Gastrocnemius medialis (tissue), 4 donors: ENCODE data around the gene CMTM7. TPM values are rescaled to one million over a fixed set of nuclear protein-coding genes. Genes with fewer than 3 reads are reported as not detected.

Experiments
- ATAC-seq, 2 donors: fragments of 150-250 bp; one replicate each; pipeline ENCODE4 v1.9.1; 2016
- DNase-seq, 2 donors: peaks; one replicate each; pipeline ENCODE4 v3.0.0-alpha.2; 2019
- H3K27ac ChIP-seq, 4 donors: fragments of 200-600 bp; sonication (generic); 1 replicate in 1 of 4; 2 replicates in 3 of 4; pipeline ENCODE4 v1.5.1; 2016 to 2018; ENCODE audit warnings: mild to moderate bottlenecking in 2 of 4, moderate library complexity in 1 of 4
- H3K27me3 ChIP-seq, 3 donors: fragments of 200-600 bp; sonication (generic) in 2 of 3; 1 replicate in 1 of 3; 2 replicates in 2 of 3; pipeline versions ENCODE4 v1.5.1 to v1.6.0; 2016 to 2019; ENCODE audit warnings: mild to moderate bottlenecking in 1 of 3, moderate library complexity in 1 of 3
- H3K36me3 ChIP-seq, 2 donors: fragments of 200-600 bp; sonication (generic) in 1 of 2; one replicate each; pipeline ENCODE4 v1.5.1; 2017 to 2018
- H3K4me1 ChIP-seq, 2 donors: fragments of 200-600 bp; sonication (generic) in 1 of 2; one replicate each; pipeline ENCODE4 v1.5.1; 2016 to 2017; ENCODE audit warnings: mild to moderate bottlenecking in 2 of 2
- H3K4me3 ChIP-seq, 4 donors: fragments of 200-600 bp; sonication (generic) in 3 of 4; 1 replicate in 1 of 4; 2 replicates in 3 of 4; pipeline ENCODE4 v1.5.1; 2016 to 2019; ENCODE audit warnings: mild to moderate bottlenecking in 2 of 4
- H3K9me3 ChIP-seq, 3 donors: fragments of 200-600 bp; sonication (generic) in 2 of 3; 1 replicate in 1 of 3; 2 replicates in 2 of 3; pipeline ENCODE4 v1.5.1; 2016 to 2019
- POLR2A ChIP-seq, 2 donors: fragments of 450-650 bp; IDR thresholded peaks; one replicate each; pipeline ENCODE4 v1.6.1; 2017; ENCODE audit warnings: antibody characterized with exemption in 2 of 2, mild to moderate bottlenecking in 2 of 2, moderate library complexity in 2 of 2
- in situ Hi-C, 4 donors: fragments of 200-750 bp; cut with MboI; loops; one replicate each; pipeline versions ENCODE4 v1.15.0 to v1.8.0; 2017; ENCODE audit warnings: low sequenced_read_pairs in 4 of 4
- intact Hi-C: fragments of 100-400 bp; cut with DNase I; formaldehyde crosslinking; loops from one replicate; pipeline ENCODE4 v1.15.1; 2023; ENCODE audit warnings: low total_unique reads
- total RNA-seq, 4 donors: library from RNA; depleted of rRNA; stranded (reverse); fragments of >200 nt; gene quantifications; one replicate each; pipeline versions ENCODE4 v1.1.0 to v1.2.3, GENCODE V29; 2016
- TF ChIP-seq, protein P1 (sequence below), 5 experiments: fragments of 450-650 bp in 3 of 5; fragments of 200-600 bp in 2 of 5; sonication (generic) in 2 of 5; IDR thresholded peaks in 4 of 5; conservative IDR thresholded peaks in 1 of 5; 1 replicate in 4 of 5; 2 replicates in 1 of 5; pipeline ENCODE4 v1.5.1; 2016 to 2019; ENCODE audit warnings: antibody characterized with exemption in 5 of 5, mild to moderate bottlenecking in 3 of 5, moderate library complexity in 3 of 5

The CMTM7 gene
- total RNA-seq, 4 donors from 2014 or later, result 1.1 to 3.3 (median 1.7) TPM

DNA sequence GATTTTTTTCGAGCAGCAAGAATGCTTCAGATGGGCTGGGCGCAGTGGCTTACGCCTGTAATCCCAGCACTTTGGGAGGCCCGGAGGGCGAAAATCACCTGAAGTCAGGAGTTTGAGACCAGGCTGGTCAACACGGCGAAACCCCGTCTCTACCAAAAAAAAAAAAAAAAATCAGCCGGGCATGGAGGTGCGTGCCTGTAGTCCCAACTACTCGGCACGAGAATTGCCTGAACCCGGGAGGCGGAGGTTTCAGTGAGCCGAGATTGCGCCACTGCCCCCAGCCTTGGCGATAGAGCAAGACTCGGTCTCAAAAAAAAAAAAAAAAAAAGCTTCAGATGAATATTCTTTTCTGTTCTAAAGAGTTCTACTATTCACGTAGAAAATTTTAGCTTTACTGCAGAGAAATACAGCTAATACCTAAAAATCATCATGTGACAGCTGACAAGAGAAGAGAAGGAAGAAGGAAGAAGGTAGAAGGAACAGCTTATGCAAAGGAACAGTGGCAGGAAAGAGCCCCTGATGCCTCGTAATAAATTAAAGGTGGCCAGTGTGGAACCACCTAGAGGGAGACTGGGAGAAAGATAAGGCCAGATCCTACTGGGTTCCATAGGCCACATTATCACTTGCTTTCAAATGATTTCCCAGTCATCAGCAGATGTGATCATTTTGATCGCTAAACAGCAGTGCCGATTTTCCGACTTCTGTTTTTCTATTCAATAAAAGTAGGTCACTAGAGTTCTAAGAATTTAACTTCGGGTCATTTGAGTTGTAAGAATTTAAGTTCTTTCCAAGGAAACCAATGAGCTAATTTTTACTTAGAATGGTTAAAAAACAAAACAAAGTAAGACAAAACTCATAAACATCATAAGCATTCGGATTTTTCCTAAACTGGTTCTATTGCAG is 109.5 kb downstream of the CMTM7 start:
- H3K4me3 ChIP-seq, result peak overlapping the region; percentile 86 to 99 (median 93)
- TF ChIP-seq, protein P1, sequence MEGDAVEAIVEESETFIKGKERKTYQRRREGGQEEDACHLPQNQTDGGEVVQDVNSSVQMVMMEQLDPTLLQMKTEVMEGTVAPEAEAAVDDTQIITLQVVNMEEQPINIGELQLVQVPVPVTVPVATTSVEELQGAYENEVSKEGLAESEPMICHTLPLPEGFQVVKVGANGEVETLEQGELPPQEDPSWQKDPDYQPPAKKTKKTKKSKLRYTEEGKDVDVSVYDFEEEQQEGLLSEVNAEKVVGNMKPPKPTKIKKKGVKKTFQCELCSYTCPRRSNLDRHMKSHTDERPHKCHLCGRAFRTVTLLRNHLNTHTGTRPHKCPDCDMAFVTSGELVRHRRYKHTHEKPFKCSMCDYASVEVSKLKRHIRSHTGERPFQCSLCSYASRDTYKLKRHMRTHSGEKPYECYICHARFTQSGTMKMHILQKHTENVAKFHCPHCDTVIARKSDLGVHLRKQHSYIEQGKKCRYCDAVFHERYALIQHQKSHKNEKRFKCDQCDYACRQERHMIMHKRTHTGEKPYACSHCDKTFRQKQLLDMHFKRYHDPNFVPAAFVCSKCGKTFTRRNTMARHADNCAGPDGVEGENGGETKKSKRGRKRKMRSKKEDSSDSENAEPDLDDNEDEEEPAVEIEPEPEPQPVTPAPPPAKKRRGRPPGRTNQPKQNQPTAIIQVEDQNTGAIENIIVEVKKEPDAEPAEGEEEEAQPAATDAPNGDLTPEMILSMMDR (IDR thresholded peaks at IDR 0.05 in 4 of 5, conservative IDR thresholded peaks at IDR 0.05 in 1 of 5), result no peak
- TF ChIP-seq POLR2A (IDR thresholded peaks at IDR 0.05), result no peak
- H3K4me1 ChIP-seq, result peaks cover 9 to 14% of the 10 kb centered on the region in 2 donors
- no peak for DNase-seq
- in situ Hi-C loops, result loop anchor here in 1 of 4 donors (10.0 kb wide), 1 partner anchor 164 kb away; no protein-coding TSS in a partner anchor
- no peak for ATAC-seq
- no peaks in the 10 kb centered on the region for H3K9me3 ChIP-seq
- no peaks in the 10 kb centered on the region for H3K27me3 ChIP-seq
- intact Hi-C loops, result no loop called here
- H3K36me3 ChIP-seq, result no peaks in the 10 kb centered on the region
- H3K27ac ChIP-seq, result peak overlapping the region; percentile 91 to 94 (median 94)

DNA sequence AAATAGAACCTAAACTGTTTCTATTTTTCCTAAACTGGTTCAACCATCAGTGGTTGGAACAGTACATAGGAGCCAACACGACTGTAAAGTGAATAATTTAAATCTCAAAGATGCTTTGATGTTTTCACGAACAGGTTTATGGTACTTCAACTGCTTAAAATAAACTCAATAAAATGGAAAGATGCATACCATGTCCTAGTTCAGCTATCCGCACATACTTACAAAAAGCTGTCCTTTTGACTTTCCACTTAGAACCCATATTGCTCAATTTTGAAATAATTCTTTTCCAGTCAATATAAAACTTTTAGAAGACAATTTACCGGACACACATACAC is 110.1 kb downstream of the CMTM7 start:
- H3K27ac ChIP-seq, result peak overlapping the region; percentile 91 to 94 (median 94)
- no peak for TF ChIP-seq POLR2A (IDR thresholded peaks at IDR 0.05)
- H3K4me3 ChIP-seq, result peak overlapping the region; percentile 86 to 99 (median 93)
- H3K9me3 ChIP-seq, result no peaks in the 10 kb centered on the region
- no peak for DNase-seq
- H3K27me3 ChIP-seq, result no peaks in the 10 kb centered on the region
- ATAC-seq, result no peak
- in situ Hi-C loops (loop anchor here in 1 of 4 donors (10.0 kb wide), 1 partner anchor 163 kb away; no protein-coding TSS in a partner anchor), intact Hi-C loops (loop anchor here (2.0 kb wide), 2 partner anchors 69 to 183 kb away; partner anchors contain the start of genes CNOT10 and DYNC1LI1)
- no peaks in the 10 kb centered on the region for H3K36me3 ChIP-seq
- peaks cover 9 to 14% of the 10 kb centered on the region in 2 donors for H3K4me1 ChIP-seq

DNA sequence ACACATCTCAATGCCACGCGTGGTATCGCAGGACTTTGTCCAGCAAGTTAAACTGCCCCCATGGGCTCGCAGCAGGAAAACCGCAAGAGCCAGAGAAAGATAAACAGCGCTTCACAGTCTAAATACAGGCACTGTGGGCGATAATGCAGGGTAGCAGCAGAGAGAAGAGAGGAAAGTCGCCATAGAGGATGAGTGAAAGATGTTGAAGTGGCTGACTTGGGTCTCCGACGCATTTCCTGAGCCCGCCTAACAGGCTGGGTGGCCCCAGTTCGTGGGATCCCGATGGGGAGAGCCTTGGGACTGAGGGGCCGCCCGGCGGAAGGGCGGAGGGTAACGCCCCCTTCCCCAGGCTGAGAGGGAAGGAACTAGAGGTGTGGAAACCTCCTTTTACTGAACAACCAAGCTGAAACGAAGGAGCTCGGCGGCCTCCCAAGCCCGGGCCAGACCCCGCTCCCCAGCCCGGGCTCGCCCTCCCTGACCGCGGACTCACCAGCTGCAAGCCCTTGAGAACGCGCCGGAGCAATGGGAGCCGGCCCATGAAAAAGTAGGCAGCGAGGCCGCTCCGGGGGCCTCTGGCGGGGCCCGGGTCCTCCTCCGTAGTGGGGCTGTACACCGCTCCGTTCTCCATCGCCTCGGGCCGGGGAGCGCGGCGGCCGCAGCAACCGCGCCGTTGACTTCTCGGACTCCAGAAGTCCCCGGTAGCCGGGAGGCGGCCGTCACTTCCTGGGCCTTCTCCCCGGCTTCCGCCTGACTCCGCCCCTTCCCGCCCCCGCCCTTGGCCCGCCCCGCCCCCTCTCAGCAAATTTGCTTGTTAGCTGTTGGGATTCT is 110.7 kb downstream of the CMTM7 start, which contains the start of gene CMTM6:
TSS of gene CMTM6 (minus strand) at position 735 of the 828 bp plus-strand sequence. CDS start at position 628, 107 bp downstream.
- in situ Hi-C loops (loop anchor here in 1 of 4 donors (10.0 kb wide), 1 partner anchor 162 kb away; no protein-coding TSS in a partner anchor), intact Hi-C loops (loop anchor here (2.0 kb wide), 2 partner anchors 68 to 182 kb away; partner anchors contain the start of genes CNOT10 and DYNC1LI1)
- peak; percentile 62 to 63 for TF ChIP-seq POLR2A (IDR thresholded peaks at IDR 0.05)
- TF ChIP-seq, protein P1 (IDR thresholded peaks at IDR 0.05 in 4 of 5, conservative IDR thresholded peaks at IDR 0.05 in 1 of 5), result no peak
- ATAC-seq, result peak; percentile 95 to 96
- Histone ChIP-seq H3K27ac (peak within 1 kb of the TSS; percentile 91 to 94 (median 94)), H3K36me3 (no peaks in the 10 kb centered on the region), H3K4me1 (peaks cover 9 to 14% of the 10 kb centered on the region in 2 donors), H3K9me3 (no peaks in the 10 kb centered on the region), H3K4me3 (peak within 1 kb of the TSS; percentile 86 to 99 (median 93)), H3K27me3 (no peaks in the 10 kb centered on the region)
- peak; percentile 68 to 71 for DNase-seq

DNA sequence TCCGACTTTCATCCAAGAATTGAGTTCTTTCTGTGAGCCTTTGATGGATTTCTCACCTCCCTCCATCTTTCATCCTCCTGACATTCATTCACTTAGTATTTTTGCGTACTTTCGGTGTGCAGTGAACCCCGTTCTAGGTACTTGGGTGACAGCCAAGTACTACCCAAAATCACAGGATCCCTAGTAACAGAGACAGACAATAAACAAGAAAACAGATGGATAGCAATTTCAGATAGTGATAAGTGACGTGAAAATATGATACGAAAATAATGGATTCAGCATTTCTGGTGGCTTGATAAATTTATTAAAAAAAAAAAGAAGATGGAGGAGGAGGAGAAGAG is 111.3 kb downstream of the CMTM7 start:
- TF ChIP-seq POLR2A (IDR thresholded peaks at IDR 0.05), result no peak
- TF ChIP-seq, protein P1 (IDR thresholded peaks at IDR 0.05 in 4 of 5, conservative IDR thresholded peaks at IDR 0.05 in 1 of 5), result no peak
- DNase-seq (no peak), ATAC-seq (peak in 1 of 2 donors; percentile 6)
- H3K27me3 ChIP-seq, result no peaks in the 10 kb centered on the region
- peak overlapping the region; percentile 91 to 94 (median 94) for H3K27ac ChIP-seq
- peak overlapping the region; percentile 86 to 99 (median 93) for H3K4me3 ChIP-seq
- peaks cover 9 to 14% of the 10 kb centered on the region in 2 donors for H3K4me1 ChIP-seq
- in situ Hi-C loops (loop anchor here in 1 of 4 donors (10.0 kb wide), 1 partner anchor 162 kb away; no protein-coding TSS in a partner anchor), intact Hi-C loops (loop anchor here (2.0 kb wide), 2 partner anchors 68 to 182 kb away; partner anchors contain the start of genes CNOT10 and DYNC1LI1)
- H3K36me3 ChIP-seq, result no peaks in the 10 kb centered on the region
- no peaks in the 10 kb centered on the region for H3K9me3 ChIP-seq

Other genes with a start within 250 kb of the CMTM7 start
- 1 to 10 TPM; 1.4 to 4.1 (median 2.9) TPM for gene CMTM8, start 153.2 kb upstream of the CMTM7 start, total RNA-seq
- gene CMTM6, start 111.0 kb downstream of the CMTM7 start, total RNA-seq, result 1 to 10 TPM; 3.7 to 8.8 (median 7.3) TPM
- 10 to 100 TPM; 44.2 to 51.0 (median 47.9) TPM for gene DYNC1LI1, start 179.0 kb downstream of the CMTM7 start, total RNA-seq